GM23338 (cell line): ENCODE results near the gene PMP22. TPM values are rescaled to one million over a fixed set of nuclear protein-coding genes. Genes with fewer than 3 reads are reported as not detected.

Experiments used
- ATAC-seq: fragments of 200-7000 bp; cut with Tn5 transposase; 3 replicates; pipeline ENCODE4 v1.9.1; 2020
- DNase-seq: peaks from one replicate; pipeline ENCODE4 v3.0.0-alpha.2; 2015; ENCODE audit warnings: low spot score
- H2AFZ ChIP-seq: fragments of 200-600 bp; sonication (generic); 2 replicates; pipeline ENCODE4 v1.8.0; 2016; ENCODE audit warnings: antibody characterized with exemption, mild to moderate bottlenecking, moderate library complexity
- H3F3A ChIP-seq: fragments of 200-600 bp; sonication (generic); replicated peaks from 2 replicates; pipeline ENCODE4 v1.8.0; 2017; ENCODE audit warnings: antibody characterized with exemption, mixed run types, low read depth
- H3K27ac ChIP-seq: fragments of 200-600 bp; sonication (generic); 2 replicates; pipeline ENCODE4 v1.6.1; 2016; ENCODE audit warnings: low read depth
- H3K27me3 ChIP-seq: fragments of 200-600 bp; sonication (generic); 2 replicates; pipeline ENCODE4 v1.8.0; 2016; ENCODE audit warnings: mild to moderate bottlenecking, mixed run types, moderate library complexity; ENCODE audit not compliant: insufficient read depth
- H3K36me3 ChIP-seq: fragments of 200-600 bp; sonication (generic); 2 replicates; pipeline ENCODE4 v1.8.0; 2016; ENCODE audit warnings: mild to moderate bottlenecking; ENCODE audit not compliant: insufficient read depth
- H3K4me1 ChIP-seq: fragments of 200-600 bp; sonication (generic); 2 replicates; pipeline ENCODE4 v1.8.0; 2016; ENCODE audit warnings: mild to moderate bottlenecking, moderate library complexity; ENCODE audit not compliant: insufficient read depth
- H3K4me2 ChIP-seq: fragments of 200-600 bp; sonication (generic); 2 replicates; pipeline ENCODE4 v1.7.1; 2017; ENCODE audit warnings: mixed run types
- H3K4me3 ChIP-seq: fragments of 200-600 bp; sonication (generic); 2 replicates; pipeline ENCODE4 v1.6.1; 2016; ENCODE audit warnings: mixed run types
- H3K79me2 ChIP-seq: fragments of 200-600 bp; sonication (generic); replicated peaks from 2 replicates; pipeline ENCODE4 v1.8.0; 2017; ENCODE audit warnings: mild to moderate bottlenecking; ENCODE audit not compliant: insufficient read depth
- H3K9me2 ChIP-seq: fragments of 200-600 bp; sonication (generic); 2 replicates; pipeline ENCODE4 v1.8.0; 2017; ENCODE audit not compliant: insufficient read depth
- H4K20me1 ChIP-seq: fragments of 200-600 bp; sonication (generic); replicated peaks from 2 replicates; pipeline ENCODE4 v1.8.0; 2017; ENCODE audit warnings: mild to moderate bottlenecking; ENCODE audit not compliant: insufficient read depth
- H3K27ac Mint-ChIP-seq: 2 replicates; pipeline ENCODE4 v1.8.0; 2020; ENCODE audit warnings: inconsistent platforms, mild to moderate bottlenecking, moderate library complexity, mixed read lengths
- H3K27me3 Mint-ChIP-seq: 3 replicates; pipeline ENCODE4 v1.8.0; 2022; ENCODE audit warnings: low read depth, mild to moderate bottlenecking, moderate library complexity, mixed read lengths, inconsistent platforms; ENCODE audit not compliant: insufficient read depth, poor library complexity
- H3K36me3 Mint-ChIP-seq: 3 replicates; pipeline ENCODE4 v1.8.0; 2021; ENCODE audit warnings: low read depth, mild to moderate bottlenecking, inconsistent platforms, moderate library complexity, mixed read lengths
- H3K4me1 Mint-ChIP-seq: 3 replicates; pipeline ENCODE4 v1.8.0; 2020; ENCODE audit warnings: mild to moderate bottlenecking, inconsistent platforms, mixed read lengths
- H3K4me3 Mint-ChIP-seq: 3 replicates; pipeline ENCODE4 v1.8.0; 2021; ENCODE audit warnings: moderate library complexity, mild to moderate bottlenecking, inconsistent platforms, mixed read lengths
- H3K9me3 Mint-ChIP-seq: 3 replicates; pipeline ENCODE4 v1.8.0; 2020; ENCODE audit warnings: moderate library complexity, mild to moderate bottlenecking, inconsistent platforms, mixed read lengths
- CTCF ChIP-seq, 2 experiments: fragments of 200-600 bp in 1 of 2; sonication (generic) in 1 of 2; conservative IDR thresholded peaks; 2 replicates each; pipeline versions ENCODE4 v1.5.1 to v1.6.1; 2016 to 2017; ENCODE audit warnings: antibody characterized with exemption in 2 of 2, low read depth in 2 of 2, mild to moderate bottlenecking in 2 of 2, moderate library complexity in 1 of 2
- ETS1 ChIP-seq: IDR thresholded peaks from 2 replicates; pipeline ENCODE4 v1.6.1; 2016; ENCODE audit warnings: antibody characterized with exemption
- EZH2 ChIP-seq: fragments of 200-600 bp; sonication (generic); IDR thresholded peaks from one replicate; pipeline ENCODE4 v1.8.0; 2017; ENCODE audit warnings: antibody characterized with exemption, mild to moderate bottlenecking, low read depth; ENCODE audit not compliant: unreplicated experiment
- NANOG ChIP-seq: IDR thresholded peaks from 2 replicates; pipeline ENCODE4 v1.6.1; 2016; ENCODE audit warnings: antibody characterized with exemption, borderline replicate concordance
- ZNF114 ChIP-seq: fragments of 250-450 bp; sonication (Bioruptor Pico); IDR thresholded peaks from 2 replicates; pipeline ENCODE4 v1.5.0; 2020; ENCODE audit warnings: mild to moderate bottlenecking, moderate library complexity
- polyA plus RNA-seq: library from polyadenylated mRNA; unstranded; fragments of >200 nt; fragmentation: Nextera tagmentation; extraction: Ambion mirVana; gene quantifications from 2 replicates; pipeline ENCODE4 v1.2.1, GENCODE V29; 2016
- total RNA-seq: library from RNA; depleted of rRNA; stranded (reverse); fragments of >200 nt; shearing (Covaris generic); gene quantifications from 2 replicates; pipeline ENCODE4 v1.2.3, GENCODE V29; 2014

Gene PMP22
- total and polyA plus RNA-seq, 2 experiments from 2014 or later, result 1.2 to 2.2 TPM

GRCh38 chr17:15257796-15258512 lies 7.2 kb downstream of the PMP22 start:
- Histone ChIP-seq H4K20me1 (no peaks in the 10 kb centered on the region), H3K79me2 (no peaks in the 10 kb centered on the region), H3K4me1 (peaks cover 8% of the 10 kb centered on the region; the same call in 1 of the 2 replicates), H3K27ac (no peak overlapping the region), H3F3A (peaks cover 8% of the 10 kb centered on the region; the same call in 1 of the 2 replicates), H3K27me3 (peaks cover 58% of the 10 kb centered on the region), H2AFZ (no peak overlapping the region), H3K36me3 (no peaks in the 10 kb centered on the region), H3K4me2 (0 out of 2 replicates have a peak overlapping the region, but pooled peaks have one; percentile 6), H3K9me2 (peaks cover 3% of the 10 kb centered on the region; the same call in 1 of the 2 replicates), H3K4me3 (0 out of 2 replicates have a peak overlapping the region, but pooled peaks have one; percentile 5)
- no peaks in the 10 kb centered on the region; the same call in 2 of the 3 replicates for H3K36me3 Mint-ChIP-seq
- H3K27ac Mint-ChIP-seq, result no peak overlapping the region
- no peaks in the 10 kb centered on the region; the same call in 2 of the 3 replicates for H3K9me3 Mint-ChIP-seq
- peaks cover 60% of the 10 kb centered on the region for H3K27me3 Mint-ChIP-seq
- peaks cover 13% of the 10 kb centered on the region; the same call in 2 of the 3 replicates for H3K4me1 Mint-ChIP-seq
- no peak for ATAC-seq
- DNase-seq, result no peak
- peak overlapping the region; percentile 39; the same call in 2 of the 3 replicates for H3K4me3 Mint-ChIP-seq
- no peak for TF ChIP-seq ZNF114 (CRISPR knock-in tag)
- no peak for TF ChIP-seq EZH2
- TF ChIP-seq ETS1, result no peak

- Histone ChIP-seq H3K27ac (no peak overlapping the region), H3K4me2 (0 out of 2 replicates have a peak overlapping the region, but pooled peaks have one; percentile 6), H3F3A (peaks cover 8% of the 10 kb centered on the region; the same call in 1 of the 2 replicates), H2AFZ (peak overlapping the region; percentile 92; the same call in 1 of the 2 replicates), H3K4me1 (peaks cover 8% of the 10 kb centered on the region; the same call in 1 of the 2 replicates), H3K36me3 (no peaks in the 10 kb centered on the region), H3K79me2 (no peaks in the 10 kb centered on the region), H3K4me3 (0 out of 2 replicates have a peak overlapping the region, but pooled peaks have one; percentile 5), H4K20me1 (no peaks in the 10 kb centered on the region), H3K27me3 (peaks cover 51% of the 10 kb centered on the region), H3K9me2 (peaks cover 3% of the 10 kb centered on the region; the same call in 1 of the 2 replicates)
- TF ChIP-seq NANOG (no peak), CTCF (conservative IDR thresholded peaks at IDR 0.05; ENCODE audit: low read depth in 2 of 2) (peak; percentile 86 to 90)
- peaks cover 12% of the 10 kb centered on the region; the same call in 2 of the 3 replicates for H3K4me1 Mint-ChIP-seq
- ATAC-seq, result peak; percentile 13
- H3K4me3 Mint-ChIP-seq, result peak overlapping the region; percentile 39; the same call in 2 of the 3 replicates
- H3K27ac Mint-ChIP-seq, result no peak overlapping the region
- no peaks in the 10 kb centered on the region; the same call in 2 of the 3 replicates for H3K9me3 Mint-ChIP-seq
- peak; percentile 87 for DNase-seq
- peaks cover 54% of the 10 kb centered on the region for H3K27me3 Mint-ChIP-seq
- H3K36me3 Mint-ChIP-seq, result no peaks in the 10 kb centered on the region; the same call in 2 of the 3 replicates
These were observed 7.8 kb downstream of the PMP22 start for GRCh38 chr17:15257258-15257788.
